Mesothelial cell of epicardium (in vitro differentiated cells): Measurements from ENCODE around the gene ATP1B3. TPM values are rescaled to one million over a fixed set of nuclear protein-coding genes. Genes with fewer than 3 reads are reported as not detected.

Source experiments
- DNase-seq, 2 experiments: peaks; one replicate each; pipeline ENCODE4 v3.0.0; 2021; ENCODE audit warnings: low spot score in 2 of 2; ENCODE audit not compliant: unreplicated experiment in 2 of 2
- H3K27ac Mint-ChIP-seq: 2 replicates; pipeline ENCODE4 v1.8.0; 2021; ENCODE audit warnings: mixed read lengths
- H3K27me3 Mint-ChIP-seq: 2 replicates; pipeline ENCODE4 v1.8.0; 2021; ENCODE audit warnings: low read depth, mixed read lengths
- H3K36me3 Mint-ChIP-seq: 2 replicates; pipeline ENCODE4 v1.8.0; 2021; ENCODE audit warnings: mixed read lengths
- H3K4me1 Mint-ChIP-seq: 2 replicates; pipeline ENCODE4 v1.8.0; 2021; ENCODE audit warnings: mixed read lengths
- H3K4me3 Mint-ChIP-seq: 2 replicates; pipeline ENCODE4 v1.8.0; 2021; ENCODE audit warnings: mild to moderate bottlenecking, moderate library complexity, mixed read lengths
- H3K9me3 Mint-ChIP-seq: 2 replicates; pipeline ENCODE4 v1.8.0; 2021; ENCODE audit warnings: mixed read lengths
- CTCF ChIP-seq: fragments of 200-600 bp; sonication (generic); IDR thresholded peaks from one replicate; pipeline ENCODE4 v1.5.0; 2021; ENCODE audit warnings: antibody characterized with exemption; ENCODE audit not compliant: unreplicated experiment
- total RNA-seq: library from RNA; stranded (reverse); gene quantifications from 3 replicates; pipeline ENCODE4 v1.2.1, GENCODE V29; 2021

Gene ATP1B3
- total RNA-seq, 1 donor from 2014 or later = 154 TPM

GRCh38 chr3:141835557-141836229, 40.8 kb upstream of the ATP1B3 start:
- peaks cover 5% of the 10 kb centered on the region for H3K9me3 Mint-ChIP-seq
- peaks cover 2% of the 10 kb centered on the region for H3K4me1 Mint-ChIP-seq
- no peaks in the 10 kb centered on the region for H3K27me3 Mint-ChIP-seq
- no peak overlapping the region for H3K27ac Mint-ChIP-seq
- no peak for DNase-seq
- no peak for TF ChIP-seq CTCF
- H3K4me3 Mint-ChIP-seq = no peak overlapping the region
- H3K36me3 Mint-ChIP-seq = no peaks in the 10 kb centered on the region

GRCh38 chr3:141839389-141839788, 37.1 kb upstream of the ATP1B3 start:
- no peaks in the 10 kb centered on the region for H3K9me3 Mint-ChIP-seq
- no peak overlapping the region for H3K27ac Mint-ChIP-seq
- no peak for TF ChIP-seq CTCF
- peaks cover 3% of the 10 kb centered on the region for H3K4me1 Mint-ChIP-seq
- no peaks in the 10 kb centered on the region for H3K36me3 Mint-ChIP-seq
- no peak overlapping the region for H3K4me3 Mint-ChIP-seq
- DNase-seq = no peak
- H3K27me3 Mint-ChIP-seq = no peaks in the 10 kb centered on the region

GRCh38 chr3:141840737-141841544, 35.5 kb upstream of the ATP1B3 start:
- TF ChIP-seq CTCF = no peak
- Mint-ChIP-seq H3K27ac (no peak overlapping the region), H3K4me1 (peaks cover 3% of the 10 kb centered on the region), H3K4me3 (no peak overlapping the region), H3K27me3 (no peaks in the 10 kb centered on the region), H3K36me3 (no peaks in the 10 kb centered on the region), H3K9me3 (no peaks in the 10 kb centered on the region)
- no peak for DNase-seq

GRCh38 chr3:141844108-141844507, 32.3 kb upstream of the ATP1B3 start:
- H3K9me3 Mint-ChIP-seq = no peaks in the 10 kb centered on the region
- H3K4me3 Mint-ChIP-seq = no peak overlapping the region
- TF ChIP-seq CTCF = no peak
- DNase-seq = no peak
- H3K4me1 Mint-ChIP-seq = peaks cover 3% of the 10 kb centered on the region
- no peaks in the 10 kb centered on the region for H3K36me3 Mint-ChIP-seq
- no peak overlapping the region for H3K27ac Mint-ChIP-seq
- H3K27me3 Mint-ChIP-seq = no peaks in the 10 kb centered on the region

- H3K4me1 Mint-ChIP-seq = peaks cover 3% of the 10 kb centered on the region
- H3K36me3 Mint-ChIP-seq = no peaks in the 10 kb centered on the region
- H3K4me3 Mint-ChIP-seq = no peak overlapping the region
- H3K27me3 Mint-ChIP-seq = no peaks in the 10 kb centered on the region
- DNase-seq = no peak
- no peak for TF ChIP-seq CTCF
- H3K27ac Mint-ChIP-seq = no peak overlapping the region
- no peaks in the 10 kb centered on the region for H3K9me3 Mint-ChIP-seq
These were observed 31.6 kb upstream of the ATP1B3 start for GRCh38 chr3:141844812-141845211.
